ENCODE data around the gene SULF2.

- no peak for TF ChIP-seq CREB1 (IDR thresholded peaks at IDR 0.05; ENCODE audit: low read depth)
- no peak for TF ChIP-seq RAD21 (IDR thresholded peaks at IDR 0.05; ENCODE audit: low read depth)
- TF ChIP-seq REST (IDR thresholded peaks at IDR 0.05; ENCODE audit: low read depth) = no peak
- no peak for TF ChIP-seq FOXM1 (IDR thresholded peaks at IDR 0.05; ENCODE audit: borderline replicate concordance, low read depth)
These were observed 44.5 kb downstream of the SULF2 start for GRCh38 chr20:47740862-47741184.
